ENCODE measurements around the gene CFAP20DC. TPM values are rescaled to one million over a fixed set of nuclear protein-coding genes. Genes with fewer than 3 reads are reported as not detected.

CFAP20DC gene
- total and polyA plus RNA-seq, 12 donors: 0.13 to 0.25 (median 0.14) TPM; not detected in 8

- DNase-seq (no peak), ATAC-seq (no peak)
- H3K27me3 ChIP-seq: no peaks in the 10 kb centered on the region
- no peak overlapping the region for H3K4me3 ChIP-seq
- 90 to 92% methylated on average over 1 of the region's 1 CpG for WGBS, 2 donors
- intact Hi-C loops (cut with DNase I): no loop called here
- H3K9me3 ChIP-seq: no peaks in the 10 kb centered on the region
- H3K27ac ChIP-seq: no peak overlapping the region
- H3K4me1 ChIP-seq: no peaks in the 10 kb centered on the region
- no peaks in the 10 kb centered on the region for H3K36me3 ChIP-seq
- no peak for TF ChIP-seq CTCF (IDR thresholded peaks at IDR 0.05)
Observed at GRCh38 chr3:59027607-59028006, 22.2 kb downstream of the CFAP20DC start.

- intact Hi-C loops (cut with DNase I): no loop called here
- H3K4me3 ChIP-seq: no peak overlapping the region
- H3K36me3 ChIP-seq: no peaks in the 10 kb centered on the region
- no peaks in the 10 kb centered on the region for H3K27me3 ChIP-seq
- peaks cover 0 to 3% (median 0%) of the 10 kb centered on the region in 11 donors for H3K9me3 ChIP-seq
- TF ChIP-seq CTCF (IDR thresholded peaks at IDR 0.05): no peak
- WGBS, 2 donors: 65 to 66% methylated on average over 3 of the region's 3 CpGs
- ATAC-seq (no peak), DNase-seq (no peak)
- no peaks in the 10 kb centered on the region for H3K4me1 ChIP-seq
- no peak overlapping the region for H3K27ac ChIP-seq
Observed at GRCh38 chr3:59023612-59024011, 26.2 kb downstream of the CFAP20DC start.

GRCh38 chr3:59017617-59017984 is 32.2 kb downstream of the CFAP20DC start:
- DNase-seq: no peak
- ATAC-seq: no peak
- H3K4me1 ChIP-seq: no peaks in the 10 kb centered on the region
- 85 to 90% methylated on average over 2 of the region's 2 CpGs for WGBS, 2 donors
- H3K27me3 ChIP-seq: no peaks in the 10 kb centered on the region
- intact Hi-C loops (cut with DNase I): no loop called here
- H3K4me3 ChIP-seq: no peak overlapping the region
- H3K27ac ChIP-seq: no peak overlapping the region
- peaks cover 0 to 11% (median 0%) of the 10 kb centered on the region in 11 donors for H3K9me3 ChIP-seq
- no peaks in the 10 kb centered on the region for H3K36me3 ChIP-seq
- TF ChIP-seq CTCF (IDR thresholded peaks at IDR 0.05): no peak

- no peak overlapping the region for H3K27ac ChIP-seq
- WGBS, 2 donors: 90% methylated on average over 5 of the region's 5 CpGs
- intact Hi-C loops (cut with DNase I): no loop called here
- H3K4me3 ChIP-seq: no peak overlapping the region
- H3K27me3 ChIP-seq: no peaks in the 10 kb centered on the region
- ATAC-seq (no peak), DNase-seq (no peak)
- TF ChIP-seq CTCF (IDR thresholded peaks at IDR 0.05): no peak
- no peaks in the 10 kb centered on the region for H3K4me1 ChIP-seq
- no peaks in the 10 kb centered on the region for H3K36me3 ChIP-seq
- peaks cover 0 to 11% (median 0%) of the 10 kb centered on the region in 11 donors for H3K9me3 ChIP-seq
Observed at GRCh38 chr3:59016930-59017616, 32.8 kb downstream of the CFAP20DC start.

Data from heart right ventricle (tissue), 16 donors.